Measurements from ENCODE around the gene CAMTA1. TPM values are rescaled to one million over a fixed set of nuclear protein-coding genes. Genes with fewer than 3 reads are reported as not detected.

CAMTA1 gene
- polyA plus RNA-seq, 1 experiment = 23.1 TPM

DNA sequence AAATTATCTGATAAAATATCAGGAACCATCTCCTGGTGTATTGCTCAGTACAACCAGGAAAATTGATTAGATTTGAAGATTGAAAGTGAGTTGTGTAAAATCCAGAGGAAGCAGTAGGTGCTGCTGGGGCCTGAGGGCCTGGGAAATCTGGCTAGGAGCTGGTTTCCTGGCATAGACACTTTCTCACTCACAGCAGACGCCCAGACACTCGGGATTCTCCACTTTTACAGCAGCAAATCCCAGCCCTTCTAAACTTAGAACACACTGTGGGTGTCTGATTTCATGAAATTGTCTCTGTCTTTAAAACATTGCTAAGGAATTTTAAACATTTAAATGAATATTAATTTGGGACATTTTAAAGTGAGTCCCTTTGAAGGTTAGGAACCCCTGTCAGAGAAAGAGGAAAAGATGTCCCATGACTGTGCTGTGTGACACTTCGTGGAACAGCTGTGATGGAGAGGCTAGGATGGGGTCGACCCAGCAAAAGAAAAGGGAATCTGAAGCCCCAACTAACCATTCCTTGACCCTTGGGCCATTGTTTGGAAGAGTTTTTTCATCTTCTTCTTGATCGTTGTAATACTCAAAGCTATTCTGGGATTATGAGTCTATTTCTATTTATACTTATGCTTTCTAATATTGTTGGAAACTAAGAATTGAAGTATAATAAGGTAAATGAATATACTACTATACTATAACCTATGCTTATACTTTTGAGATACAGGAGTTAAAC, 936.9 kb downstream of the CAMTA1 start:
- Histone ChIP-seq H3K36me3 (ENCODE audit: control insufficient read depth, insufficient read depth, low read length) (no peaks in the 10 kb centered on the region), H3K27me3 (ENCODE audit: control insufficient read depth, insufficient read depth, low read length) (peaks cover 7% of the 10 kb centered on the region; the same call in 1 of the 2 replicates), H3K4me3 (ENCODE audit: low read depth, low read length) (no peak overlapping the region)
- CTCF ChIA-PET = interaction anchor here (1.4 to 1.8 kb wide), 3 partner anchors 21 to 55 kb away, joined by 4 to 6 read pairs (median 5); no protein-coding TSS in a partner anchor
- POLR2A ChIA-PET = interaction anchor here (0.6 kb wide), 1 partner anchor 40 kb away, joined by 3 read pairs; no protein-coding TSS in a partner anchor
- TF ChIP-seq, protein P1, sequence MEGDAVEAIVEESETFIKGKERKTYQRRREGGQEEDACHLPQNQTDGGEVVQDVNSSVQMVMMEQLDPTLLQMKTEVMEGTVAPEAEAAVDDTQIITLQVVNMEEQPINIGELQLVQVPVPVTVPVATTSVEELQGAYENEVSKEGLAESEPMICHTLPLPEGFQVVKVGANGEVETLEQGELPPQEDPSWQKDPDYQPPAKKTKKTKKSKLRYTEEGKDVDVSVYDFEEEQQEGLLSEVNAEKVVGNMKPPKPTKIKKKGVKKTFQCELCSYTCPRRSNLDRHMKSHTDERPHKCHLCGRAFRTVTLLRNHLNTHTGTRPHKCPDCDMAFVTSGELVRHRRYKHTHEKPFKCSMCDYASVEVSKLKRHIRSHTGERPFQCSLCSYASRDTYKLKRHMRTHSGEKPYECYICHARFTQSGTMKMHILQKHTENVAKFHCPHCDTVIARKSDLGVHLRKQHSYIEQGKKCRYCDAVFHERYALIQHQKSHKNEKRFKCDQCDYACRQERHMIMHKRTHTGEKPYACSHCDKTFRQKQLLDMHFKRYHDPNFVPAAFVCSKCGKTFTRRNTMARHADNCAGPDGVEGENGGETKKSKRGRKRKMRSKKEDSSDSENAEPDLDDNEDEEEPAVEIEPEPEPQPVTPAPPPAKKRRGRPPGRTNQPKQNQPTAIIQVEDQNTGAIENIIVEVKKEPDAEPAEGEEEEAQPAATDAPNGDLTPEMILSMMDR (IDR thresholded peaks at IDR 0.05; ENCODE audit: insufficient read depth, low read depth, low read length) = no peak
- no peak for DNase-seq (ENCODE audit: low read depth)

DNA sequence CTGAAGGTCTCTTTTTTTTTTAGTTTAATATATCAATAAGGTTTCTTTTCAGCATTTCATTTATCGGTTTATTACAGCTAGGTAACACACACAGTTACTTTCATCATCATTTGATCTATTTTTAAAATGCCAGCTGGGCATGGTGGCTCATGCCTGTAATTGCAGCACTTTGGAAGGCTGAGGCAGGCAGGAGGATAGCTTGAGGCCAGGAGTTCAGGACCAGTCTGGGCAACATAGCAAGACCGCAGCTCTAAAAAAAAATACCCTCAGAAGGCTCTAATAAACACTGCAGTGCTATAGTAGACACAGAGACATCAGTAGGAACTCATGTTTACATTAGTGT, 937.4 kb downstream of the CAMTA1 start:
- Histone ChIP-seq H3K4me3 (ENCODE audit: low read depth, low read length) (no peak overlapping the region), H3K36me3 (ENCODE audit: control insufficient read depth, insufficient read depth, low read length) (no peaks in the 10 kb centered on the region), H3K27me3 (ENCODE audit: control insufficient read depth, insufficient read depth, low read length) (peaks cover 7% of the 10 kb centered on the region; the same call in 1 of the 2 replicates)
- TF ChIP-seq, protein P1 (IDR thresholded peaks at IDR 0.05; ENCODE audit: insufficient read depth, low read depth, low read length) = no peak
- POLR2A ChIA-PET = no interaction called here
- CTCF ChIA-PET = interaction anchor here (1.4 to 1.8 kb wide), 3 partner anchors 20 to 55 kb away, joined by 4 to 6 read pairs (median 5); no protein-coding TSS in a partner anchor
- no peak for DNase-seq (ENCODE audit: low read depth)

DNA sequence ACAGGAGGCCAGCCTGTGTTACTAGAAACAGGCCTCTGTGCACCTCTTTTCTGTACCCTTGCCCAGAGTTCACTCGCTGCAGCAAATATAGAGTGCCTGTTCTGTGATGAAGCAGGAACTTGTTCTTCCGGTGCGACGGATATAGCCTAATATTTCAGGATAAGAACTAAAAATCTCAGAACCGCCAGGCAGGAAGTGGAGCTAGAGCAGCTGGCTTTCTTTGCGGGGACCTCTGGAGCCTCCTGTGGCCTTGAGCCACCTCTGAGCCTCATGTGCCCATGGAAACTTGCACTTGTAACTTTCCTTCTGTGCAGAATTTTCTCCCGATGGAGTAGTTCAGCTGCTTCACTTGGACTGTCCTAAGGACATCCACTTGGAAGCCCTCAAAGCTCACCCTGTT, 941.4 kb downstream of the CAMTA1 start:
- POLR2A ChIA-PET = no interaction called here
- Histone ChIP-seq H3K36me3 (ENCODE audit: control insufficient read depth, insufficient read depth, low read length) (no peaks in the 10 kb centered on the region), H3K4me3 (ENCODE audit: low read depth, low read length) (no peak overlapping the region), H3K27me3 (ENCODE audit: control insufficient read depth, insufficient read depth, low read length) (peaks cover 4% of the 10 kb centered on the region; the same call in 1 of the 2 replicates)
- TF ChIP-seq, protein P1 (IDR thresholded peaks at IDR 0.05; ENCODE audit: insufficient read depth, low read depth, low read length) = no peak
- CTCF ChIA-PET = no interaction called here
- DNase-seq (ENCODE audit: low read depth) = no peak

DNA sequence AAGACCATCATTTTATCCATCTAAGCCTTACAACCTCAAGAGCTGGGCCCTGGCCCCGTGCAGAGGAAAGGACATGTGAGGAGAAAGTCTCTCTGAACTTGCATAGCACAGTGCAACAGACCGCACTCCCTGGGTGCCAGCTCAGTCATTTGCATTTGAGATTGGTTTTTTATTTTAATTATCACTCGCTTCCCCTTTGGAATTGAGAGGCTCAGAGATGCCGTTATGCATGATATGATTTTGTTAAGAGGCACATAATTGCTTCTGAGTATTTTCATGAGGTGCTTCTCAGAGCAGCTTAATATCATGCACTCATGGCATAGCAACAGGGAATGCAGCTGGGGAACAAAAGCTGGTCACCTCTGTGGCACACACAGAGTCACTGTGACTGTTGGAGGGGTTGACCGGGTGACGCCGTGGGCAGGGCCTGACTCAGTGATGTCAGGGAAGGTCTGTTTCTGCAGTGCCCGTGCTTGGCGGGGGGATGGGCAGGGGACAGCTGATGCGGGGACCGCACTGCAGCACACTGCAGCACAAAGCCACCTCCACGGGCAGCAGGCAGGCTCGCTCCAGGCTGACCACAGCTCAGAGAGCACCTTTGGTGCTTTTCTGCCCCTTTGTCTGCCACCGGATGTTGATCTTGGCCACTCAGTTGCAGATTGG, 942.7 kb downstream of the CAMTA1 start:
- CTCF ChIA-PET = no interaction called here

DNA sequence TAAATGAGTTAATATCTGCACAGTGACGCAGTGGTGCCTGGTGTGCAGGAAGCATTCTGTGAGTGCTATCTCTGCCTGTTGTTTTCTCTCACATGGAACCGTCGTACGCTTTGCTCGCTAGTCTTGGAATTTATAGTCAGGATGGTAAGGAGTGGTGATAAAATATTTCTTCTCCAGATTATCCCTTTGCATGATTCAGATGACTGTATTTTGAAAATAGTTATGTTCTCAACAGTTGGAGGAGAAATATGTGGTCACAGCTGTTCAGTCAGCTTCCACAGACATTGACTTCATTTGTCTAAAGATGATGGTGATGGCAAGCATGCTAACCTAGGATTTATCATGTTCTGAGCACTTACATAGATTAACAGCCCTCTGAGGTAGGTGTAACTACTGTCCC, 944.5 kb downstream of the CAMTA1 start:
- DNase-seq (ENCODE audit: low read depth) = no peak
- no peak overlapping the region for H3K4me3 ChIP-seq (ENCODE audit: low read depth, low read length)
- POLR2A ChIA-PET = no interaction called here
- H3K27me3 ChIP-seq (ENCODE audit: control insufficient read depth, insufficient read depth, low read length) = peaks cover 4% of the 10 kb centered on the region
- H3K36me3 ChIP-seq (ENCODE audit: control insufficient read depth, insufficient read depth, low read length) = no peaks in the 10 kb centered on the region
- TF ChIP-seq, protein P1 (IDR thresholded peaks at IDR 0.05; ENCODE audit: insufficient read depth, low read depth, low read length) = no peak
- CTCF ChIA-PET = interaction anchor here (0.7 kb wide), 1 partner anchor 30 kb away, joined by 3 read pairs; no protein-coding TSS in a partner anchor

More for the DNA sequence above, 942.7 kb downstream of the CAMTA1 start:
- TF ChIP-seq, protein P1 (IDR thresholded peaks at IDR 0.05; ENCODE audit: insufficient read depth, low read depth, low read length) = no peak
- H3K27me3 ChIP-seq (ENCODE audit: control insufficient read depth, insufficient read depth, low read length) = peaks cover 4% of the 10 kb centered on the region
- no peak overlapping the region for H3K4me3 ChIP-seq (ENCODE audit: low read depth, low read length)
- no peak for DNase-seq (ENCODE audit: low read depth)
- POLR2A ChIA-PET = no interaction called here
- H3K36me3 ChIP-seq (ENCODE audit: control insufficient read depth, insufficient read depth, low read length) = no peaks in the 10 kb centered on the region
